CD4-positive, alpha-beta memory T cell (primary cell): Measurements from ENCODE around the gene PIF1. TPM values are rescaled to one million over a fixed set of nuclear protein-coding genes. Genes with fewer than 3 reads are reported as not detected.

Source experiments
- CTCF ChIA-PET: fragments of 350-600 bp; sonication (Branson Sonifier 250); formaldehyde crosslinking; loops from one replicate; lab custom pipeline; 2021; ENCODE audit warnings: inconsistent platforms; ENCODE audit not compliant: partially characterized antibody; lab: Charles Lee
- POLR2A ChIA-PET: fragments of 350-600 bp; sonication (Branson Sonifier 250); formaldehyde crosslinking; loops from one replicate; lab custom pipeline; 2021; ENCODE audit not compliant: partially characterized antibody; lab: Charles Lee
- DNase-seq, 5 donors: peaks; one replicate each; pipeline versions ENCODE4 v3.0.0 to v3.0.0-alpha.2; 2020 to 2022; ENCODE audit warnings: mixed read lengths in 1 of 5
- H3K27ac ChIP-seq: one replicate; pipeline ENCODE4 v1.7.0; 2013; ENCODE audit warnings: low read depth, low read length
- H3K27me3 ChIP-seq: 2 replicates; pipeline ENCODE4 v1.7.0; 2013; ENCODE audit warnings: mild to moderate bottlenecking, low read length, moderate library complexity; ENCODE audit not compliant: insufficient read depth
- H3K36me3 ChIP-seq: 2 replicates; pipeline ENCODE4 v1.7.0; 2013; ENCODE audit warnings: mild to moderate bottlenecking, low read length, moderate library complexity; ENCODE audit not compliant: insufficient read depth
- H3K4me1 ChIP-seq: 2 replicates; pipeline ENCODE4 v1.7.0; 2013; ENCODE audit warnings: mild to moderate bottlenecking, low read length, moderate library complexity; ENCODE audit not compliant: insufficient read depth
- H3K4me3 ChIP-seq, 2 donors: one replicate each; pipeline ENCODE4 v1.7.0; 2013; ENCODE audit warnings: low read length in 2 of 2, mild to moderate bottlenecking in 1 of 2
- H3K9me3 ChIP-seq, 2 donors: one replicate each; pipeline ENCODE4 v1.7.0; 2013; ENCODE audit warnings: low read length in 2 of 2, control low read depth in 1 of 2; ENCODE audit not compliant: control insufficient read depth in 1 of 2
- H3K27ac Mint-ChIP-seq, 7 donors: one replicate each; pipeline ENCODE4 v1.8.0; 2020 to 2021; ENCODE audit warnings: mixed read lengths in 7 of 7, mild to moderate bottlenecking in 6 of 7, inconsistent platforms in 3 of 7, moderate library complexity in 3 of 7
- H3K27me3 Mint-ChIP-seq, 2 donors: one replicate each; pipeline ENCODE4 v1.8.0; 2020 to 2021; ENCODE audit warnings: mixed read lengths in 2 of 2
- H3K36me3 Mint-ChIP-seq, 2 donors: one replicate each; pipeline ENCODE4 v1.8.0; 2020 to 2021; ENCODE audit warnings: mixed read lengths in 2 of 2, inconsistent platforms in 1 of 2, mild to moderate bottlenecking in 1 of 2
- H3K4me1 Mint-ChIP-seq, 4 donors: one replicate each; pipeline ENCODE4 v1.8.0; 2020 to 2021; ENCODE audit warnings: mixed read lengths in 4 of 4, mild to moderate bottlenecking in 1 of 4
- H3K4me3 Mint-ChIP-seq, 8 donors: one replicate each; pipeline ENCODE4 v1.8.0; 2020 to 2021; ENCODE audit warnings: mixed read lengths in 8 of 8, mild to moderate bottlenecking in 7 of 8, moderate library complexity in 6 of 8, inconsistent platforms in 3 of 8
- H3K9me3 Mint-ChIP-seq, 8 donors: one replicate each; pipeline ENCODE4 v1.8.0; 2020 to 2021; ENCODE audit warnings: mixed read lengths in 8 of 8, mild to moderate bottlenecking in 5 of 8, inconsistent platforms in 3 of 8, moderate library complexity in 1 of 8
- intact Hi-C: fragments of 100-400 bp; cut with micrococcal nuclease; formaldehyde crosslinking; loops from one replicate; pipeline ENCODE4 v1.15.1; 2023
- polyA plus RNA-seq, 2 donors: library from polyadenylated mRNA; unstranded; fragments of 300-500 nt; fragmentation: Illumina TruSeq; gene quantifications; one replicate each; pipeline ENCODE4 v1.2.3, GENCODE V29; 2021
- total RNA-seq, 2 experiments: library from RNA; stranded (reverse); gene quantifications; one replicate each; pipeline ENCODE4 v1.2.3, GENCODE V29; 2021

The PIF1 gene
- total and polyA plus RNA-seq, 4 experiments from 2014 or later = 0.17 to 0.58 TPM; not detected in 2

- Mint-ChIP-seq H3K4me3 (no peak overlapping the region), H3K9me3 (no peaks in the 10 kb centered on the region), H3K27ac (no peak overlapping the region), H3K4me1 (peaks cover 4 to 23% (median 10%) of the 10 kb centered on the region in 4 donors), H3K36me3 (no peaks in the 10 kb centered on the region), H3K27me3 (peaks cover 3 to 11% of the 10 kb centered on the region in 2 donors)
- Histone ChIP-seq H3K27me3 (no peaks in the 10 kb centered on the region), H3K4me1 (peaks cover 9% of the 10 kb centered on the region), H3K36me3 (no peaks in the 10 kb centered on the region), H3K9me3 (no peaks in the 10 kb centered on the region), H3K4me3 (no peak overlapping the region), H3K27ac (no peak overlapping the region)
- intact Hi-C loops = no loop called here
- DNase-seq = no peak
- ChIA-PET CTCF (interaction anchor here (1.3 kb wide), 1 partner anchor 29 kb away, joined by 5 read pairs; no protein-coding TSS in a partner anchor), POLR2A (no interaction called here)
These were observed 45.8 kb downstream of the PIF1 start for GRCh38 chr15:64779630-64780029.

GRCh38 chr15:64779024-64779423 lies 46.4 kb downstream of the PIF1 start:
- peaks cover 8 to 15% of the 10 kb centered on the region in 2 donors for H3K27me3 Mint-ChIP-seq
- Histone ChIP-seq H3K27ac (no peak overlapping the region), H3K27me3 (no peaks in the 10 kb centered on the region), H3K36me3 (no peaks in the 10 kb centered on the region), H3K4me3 (no peak overlapping the region), H3K9me3 (no peaks in the 10 kb centered on the region), H3K4me1 (peaks cover 9% of the 10 kb centered on the region)
- no peaks in the 10 kb centered on the region for H3K9me3 Mint-ChIP-seq
- POLR2A ChIA-PET = no interaction called here
- no peak overlapping the region for H3K27ac Mint-ChIP-seq
- intact Hi-C loops = no loop called here
- peaks cover 4 to 28% (median 12%) of the 10 kb centered on the region in 4 donors for H3K4me1 Mint-ChIP-seq
- H3K36me3 Mint-ChIP-seq = no peaks in the 10 kb centered on the region
- CTCF ChIA-PET = no interaction called here
- no peak for DNase-seq
- no peak overlapping the region for H3K4me3 Mint-ChIP-seq

- no peak overlapping the region for H3K4me3 ChIP-seq
- no peaks in the 10 kb centered on the region for H3K36me3 ChIP-seq
- no peaks in the 10 kb centered on the region for H3K36me3 Mint-ChIP-seq
- ChIA-PET POLR2A (no interaction called here), CTCF (no interaction called here)
- H3K27ac Mint-ChIP-seq = peak overlapping the region in 2 of 7 donors; percentile 12 to 60
- H3K27me3 Mint-ChIP-seq = peaks cover 17 to 26% of the 10 kb centered on the region in 2 donors
- H3K9me3 ChIP-seq = no peaks in the 10 kb centered on the region
- no peak for DNase-seq
- H3K27me3 ChIP-seq = peaks cover 6% of the 10 kb centered on the region
- no peak overlapping the region for H3K27ac ChIP-seq
- intact Hi-C loops = no loop called here
- peak overlapping the region in 7 of 8 donors; percentile 47 to 80 (median 62) for H3K4me3 Mint-ChIP-seq
- peaks cover 0 to 13% (median 4%) of the 10 kb centered on the region in 4 donors for H3K4me1 Mint-ChIP-seq
- no peaks in the 10 kb centered on the region for H3K4me1 ChIP-seq
- no peaks in the 10 kb centered on the region for H3K9me3 Mint-ChIP-seq
These were observed 49.1 kb downstream of the PIF1 start for GRCh38 chr15:64776402-64776786.

- Mint-ChIP-seq H3K4me1 (peaks cover 0 to 13% (median 4%) of the 10 kb centered on the region in 4 donors), H3K9me3 (no peaks in the 10 kb centered on the region), H3K4me3 (peak within 1 kb of the TSS; percentile 65 to 80 (median 73)), H3K27me3 (peaks cover 17 to 26% of the 10 kb centered on the region in 2 donors), H3K36me3 (no peaks in the 10 kb centered on the region), H3K27ac (peak within 1 kb of the TSS in 1 of 7 donors; percentile 41)
- POLR2A ChIA-PET = no interaction called here
- H3K36me3 ChIP-seq = no peaks in the 10 kb centered on the region
- H3K4me1 ChIP-seq = no peaks in the 10 kb centered on the region
- H3K27ac ChIP-seq = no peak within 1 kb of the TSS
- peak within 1 kb of the TSS in 1 of 2 donors; percentile 22 for H3K4me3 ChIP-seq
- H3K27me3 ChIP-seq = peaks cover 6% of the 10 kb centered on the region
- H3K9me3 ChIP-seq = no peaks in the 10 kb centered on the region
- no peak for DNase-seq
- intact Hi-C loops = no loop called here
- CTCF ChIA-PET = no interaction called here
These were observed 49.7 kb downstream of the PIF1 start, which contains the start of gene RBPMS2 for GRCh38 chr15:64775551-64776401. Gene RBPMS2 (minus strand): TSS chr15:64775589. CDS start chr15:64775319, 270 bp downstream.

GRCh38 chr15:64774629-64775493 lies 50.6 kb downstream of the PIF1 start:
- H3K4me1 ChIP-seq = no peaks in the 10 kb centered on the region
- no peak overlapping the region for H3K27ac ChIP-seq
- POLR2A ChIA-PET = interaction anchor here (1.2 kb wide), 1 partner anchor 13 kb away, joined by 3 read pairs; no protein-coding TSS in a partner anchor
- H3K4me1 Mint-ChIP-seq = peaks cover 0 to 13% (median 4%) of the 10 kb centered on the region in 4 donors
- H3K27ac Mint-ChIP-seq = peak overlapping the region in 1 of 7 donors; percentile 41
- H3K36me3 ChIP-seq = no peaks in the 10 kb centered on the region
- H3K4me3 Mint-ChIP-seq = peak overlapping the region; percentile 61 to 75 (median 70)
- H3K36me3 Mint-ChIP-seq = no peaks in the 10 kb centered on the region
- DNase-seq = peak in 2 of 5 donors; percentile 10 to 16
- no peaks in the 10 kb centered on the region for H3K9me3 Mint-ChIP-seq
- peaks cover 6% of the 10 kb centered on the region for H3K27me3 ChIP-seq
- intact Hi-C loops = no loop called here
- no peak overlapping the region for H3K4me3 ChIP-seq
- H3K9me3 ChIP-seq = no peaks in the 10 kb centered on the region
- CTCF ChIA-PET = no interaction called here
- H3K27me3 Mint-ChIP-seq = peaks cover 17 to 28% of the 10 kb centered on the region in 2 donors

GRCh38 chr15:64774037-64774628 lies 51.3 kb downstream of the PIF1 start:
- Mint-ChIP-seq H3K4me1 (peaks cover 0 to 13% (median 4%) of the 10 kb centered on the region in 4 donors), H3K9me3 (no peaks in the 10 kb centered on the region), H3K27me3 (peaks cover 17 to 28% of the 10 kb centered on the region in 2 donors), H3K36me3 (no peaks in the 10 kb centered on the region), H3K27ac (peak overlapping the region in 1 of 7 donors; percentile 41), H3K4me3 (peak overlapping the region; percentile 61 to 75 (median 70))
- intact Hi-C loops = no loop called here
- ChIA-PET POLR2A (interaction anchor here (1.2 kb wide), 1 partner anchor 13 kb away, joined by 3 read pairs; no protein-coding TSS in a partner anchor), CTCF (no interaction called here)
- Histone ChIP-seq H3K9me3 (no peaks in the 10 kb centered on the region), H3K4me1 (no peaks in the 10 kb centered on the region), H3K36me3 (no peaks in the 10 kb centered on the region), H3K27ac (no peak overlapping the region), H3K27me3 (peaks cover 6% of the 10 kb centered on the region), H3K4me3 (no peak overlapping the region)
- no peak for DNase-seq
